Measurements from ENCODE around the gene AJAP1.

Gene AJAP1

GRCh38 chr1:4631321-4631720, 23.1 kb upstream of the AJAP1 start:
- DNase-seq = no peak

GRCh38 chr1:4633346-4633745, 21.1 kb upstream of the AJAP1 start:
- DNase-seq = no peak

DNA sequence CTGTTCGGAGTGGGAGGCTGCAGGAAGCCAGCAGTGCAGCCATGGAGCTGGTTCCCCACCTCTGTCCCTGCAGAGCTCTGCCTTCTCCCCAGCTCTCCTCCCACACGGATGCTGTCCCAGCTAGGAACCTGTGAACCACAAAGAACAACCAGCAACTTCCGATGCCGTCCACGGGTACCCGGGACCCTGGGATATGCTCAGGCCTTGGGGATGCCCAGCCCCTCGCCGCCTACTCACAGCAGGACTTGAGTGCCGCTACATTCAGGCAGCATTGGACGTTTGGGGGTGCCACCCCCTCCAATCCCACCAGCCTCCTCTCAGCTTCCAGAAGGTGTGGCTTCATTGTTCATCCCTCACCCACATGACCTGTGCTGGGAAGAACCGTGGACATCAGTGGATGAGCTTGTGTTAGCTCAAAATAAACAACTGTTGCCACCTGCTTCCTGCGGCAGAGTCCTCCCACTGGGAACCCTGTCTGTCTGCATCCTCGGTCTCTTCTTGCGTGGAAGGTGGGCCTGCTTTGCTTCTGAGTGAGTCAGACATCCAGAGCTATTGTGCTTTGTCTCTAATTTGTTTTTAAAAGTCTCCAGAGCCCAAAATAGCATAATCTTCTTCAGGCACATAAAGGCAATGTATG, 20.1 kb upstream of the AJAP1 start:
- DNase-seq = no peak

GRCh38 chr1:4634793-4635406, 19.5 kb upstream of the AJAP1 start:
- no peak for DNase-seq

- no peak for DNase-seq
Measured at GRCh38 chr1:4636186-4636585, 18.2 kb upstream of the AJAP1 start.

DNA sequence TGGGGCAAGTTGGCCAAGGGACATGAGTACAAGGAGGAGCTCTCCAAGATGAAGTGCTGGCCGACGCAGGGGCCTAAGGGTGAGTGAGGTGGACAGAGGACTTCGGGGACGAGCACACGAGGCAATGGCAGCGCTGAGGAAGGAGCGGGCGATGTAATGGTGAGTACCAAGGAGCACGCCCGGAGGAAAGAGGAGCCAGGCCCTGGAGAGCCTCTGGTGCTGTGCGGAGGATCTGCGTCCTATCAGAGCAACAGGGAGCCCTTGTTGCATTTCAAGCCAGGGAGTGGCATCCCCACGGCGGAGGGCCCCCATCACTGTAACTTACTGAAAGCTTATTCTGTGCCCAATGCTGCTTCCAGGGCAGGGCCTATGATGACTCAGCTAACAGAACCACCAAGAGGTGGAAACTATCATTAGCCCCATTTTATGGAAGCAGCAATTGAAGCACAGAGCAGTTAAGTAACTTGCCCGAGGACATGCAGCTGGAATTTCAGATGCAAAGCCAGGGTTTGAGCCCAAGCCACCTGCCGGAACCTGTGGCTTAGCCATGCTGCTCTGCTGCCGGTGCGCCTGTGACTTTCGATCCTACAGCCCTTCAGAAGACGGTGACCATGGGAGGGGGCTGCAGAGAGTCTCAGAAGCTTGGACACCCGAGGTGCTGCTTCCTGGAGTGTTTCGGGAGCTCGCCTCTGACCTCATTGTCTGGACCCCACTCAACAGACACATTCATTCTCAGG, 17.6 kb upstream of the AJAP1 start:
- DNase-seq = no peak

DNA sequence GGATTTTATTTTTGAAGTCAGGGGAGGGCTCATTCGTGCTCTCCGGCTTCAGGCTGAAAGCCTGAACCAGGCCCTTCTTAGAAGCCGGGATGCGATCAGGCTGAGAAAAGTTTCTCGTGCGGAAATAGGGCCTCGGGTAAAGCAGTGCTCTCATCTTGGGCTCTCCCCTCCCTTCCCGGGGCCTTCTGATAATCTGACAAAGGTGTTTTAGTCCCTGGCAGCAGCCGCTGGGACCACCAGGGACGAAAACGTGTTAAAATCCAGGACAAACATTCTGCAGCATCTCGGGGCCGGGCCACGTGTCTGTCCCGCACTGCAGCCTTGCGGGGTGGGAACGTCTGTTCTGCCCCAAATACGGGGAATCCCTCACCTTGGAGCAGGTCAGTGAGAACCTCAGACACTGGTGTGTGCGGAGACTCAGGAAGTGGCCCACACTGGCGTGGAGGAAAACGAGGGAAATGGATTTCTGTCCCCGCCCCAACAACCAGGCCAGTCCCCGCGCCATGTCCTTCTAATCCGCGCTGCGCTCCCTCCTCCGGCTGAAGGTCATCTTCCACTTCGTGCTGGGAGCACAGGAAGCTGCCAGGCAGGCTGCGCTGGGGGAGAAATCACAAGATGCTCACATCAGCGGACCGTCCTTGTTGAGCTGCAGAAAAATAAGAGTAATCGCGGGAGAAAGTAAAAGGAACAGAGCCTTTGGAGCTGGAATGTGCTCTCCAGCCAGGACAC, 16.6 kb upstream of the AJAP1 start:
- no peak for DNase-seq

DNA sequence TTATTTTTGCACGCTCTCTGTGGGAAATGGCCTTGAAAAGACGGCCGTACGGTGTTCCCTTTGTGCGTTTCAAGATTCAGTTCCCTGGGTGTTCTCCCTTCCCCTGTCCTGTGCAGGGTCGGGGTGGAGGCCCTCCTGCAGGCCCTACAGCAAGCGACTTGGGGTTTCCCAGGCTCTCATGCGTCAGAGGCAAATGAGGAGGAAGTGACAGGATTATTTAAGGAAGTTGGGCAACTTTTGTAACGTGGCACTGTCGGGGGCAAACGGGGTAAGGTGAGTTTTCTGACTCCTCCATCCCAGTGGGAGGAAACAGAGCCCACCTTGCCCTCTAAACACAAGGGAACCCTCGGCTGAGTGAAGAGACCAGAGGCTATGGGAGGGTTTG, 16.1 kb upstream of the AJAP1 start:
- DNase-seq = no peak

- no peak for DNase-seq
Measured at GRCh38 chr1:4640931-4641330, 13.5 kb upstream of the AJAP1 start.

DNA sequence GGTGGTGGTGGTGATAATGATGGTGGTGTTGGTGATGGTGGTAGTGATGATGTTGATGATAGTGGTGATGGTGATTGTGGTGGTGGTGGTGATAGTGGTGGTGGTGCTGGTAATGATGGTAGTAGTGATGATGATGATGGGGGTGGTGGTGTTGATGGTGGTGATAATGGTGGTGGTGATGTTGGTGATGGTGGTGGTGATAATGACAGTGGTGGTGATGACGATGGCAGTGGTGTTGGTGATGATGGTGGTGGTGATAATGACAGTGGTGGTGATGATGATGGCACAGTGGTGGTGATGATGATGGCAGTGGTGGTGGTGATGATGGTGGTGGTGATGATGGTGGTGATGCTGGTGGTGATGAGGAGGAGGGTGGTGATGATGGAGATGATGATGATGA, 7.0 kb upstream of the AJAP1 start:
- DNase-seq = no peak

- DNase-seq = no peak
Measured at GRCh38 chr1:4648657-4649056, 5.8 kb upstream of the AJAP1 start.

- peak; percentile 26 for DNase-seq
Measured at GRCh38 chr1:4650481-4650880, 3.9 kb upstream of the AJAP1 start.

DNA sequence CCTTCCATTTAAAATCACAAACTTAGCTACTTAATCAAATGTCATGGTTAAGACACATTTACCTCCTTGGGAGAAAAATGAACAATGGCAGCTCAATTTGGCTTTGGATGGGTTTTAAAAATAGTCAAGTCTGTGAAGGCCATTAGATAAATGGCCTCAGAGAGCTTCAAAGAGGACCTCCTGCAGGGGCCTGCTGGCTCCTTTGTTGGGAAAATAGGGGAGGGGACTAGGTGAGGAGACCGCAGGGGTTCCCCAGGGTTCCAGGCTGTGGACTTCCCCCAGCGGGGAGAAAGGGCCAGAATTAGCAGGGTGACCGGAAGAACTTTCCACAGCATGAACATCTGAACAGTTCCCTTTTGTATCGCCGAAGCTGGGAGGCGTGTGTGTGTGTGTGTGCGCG, 3.4 kb upstream of the AJAP1 start:
- DNase-seq = no peak

DNA sequence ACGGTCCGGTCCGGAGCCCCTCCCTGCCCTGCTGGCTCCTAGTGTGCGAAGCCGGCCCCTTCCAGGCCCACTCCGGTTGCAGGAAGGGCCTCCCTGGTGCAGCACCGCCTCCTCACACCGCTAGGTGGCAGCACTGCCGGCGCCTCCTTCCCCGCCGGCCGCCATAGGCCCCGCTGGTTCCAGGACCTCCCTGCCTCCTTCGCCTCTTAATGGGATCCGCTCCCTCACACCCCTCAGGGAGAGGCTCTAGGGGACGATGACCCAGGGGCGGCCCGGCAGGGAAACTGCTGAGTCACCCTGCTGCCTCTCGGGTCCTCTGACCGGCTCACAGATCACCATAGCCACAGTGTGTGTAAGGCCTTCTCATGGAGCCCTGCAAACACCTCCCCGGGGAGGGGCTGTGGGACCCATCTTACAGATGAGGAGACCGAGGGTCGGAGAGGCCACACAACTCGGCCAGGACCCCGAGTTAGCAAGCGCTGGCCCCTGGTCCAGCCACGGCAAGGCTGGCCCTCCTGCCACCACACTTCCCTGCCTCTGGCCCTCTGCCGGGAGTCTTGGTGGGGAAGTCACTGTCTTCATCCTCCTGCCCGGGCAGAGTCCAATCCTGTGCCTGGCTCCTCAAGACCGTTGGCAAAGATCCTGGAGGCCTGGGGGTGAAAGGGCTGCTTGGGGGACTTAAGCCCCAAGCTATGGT, 1.6 kb upstream of the AJAP1 start:
- peak; percentile 59 for DNase-seq

- no peak for DNase-seq
Measured at GRCh38 chr1:4653328-4653660, 1.1 kb upstream of the AJAP1 start.

DNA sequence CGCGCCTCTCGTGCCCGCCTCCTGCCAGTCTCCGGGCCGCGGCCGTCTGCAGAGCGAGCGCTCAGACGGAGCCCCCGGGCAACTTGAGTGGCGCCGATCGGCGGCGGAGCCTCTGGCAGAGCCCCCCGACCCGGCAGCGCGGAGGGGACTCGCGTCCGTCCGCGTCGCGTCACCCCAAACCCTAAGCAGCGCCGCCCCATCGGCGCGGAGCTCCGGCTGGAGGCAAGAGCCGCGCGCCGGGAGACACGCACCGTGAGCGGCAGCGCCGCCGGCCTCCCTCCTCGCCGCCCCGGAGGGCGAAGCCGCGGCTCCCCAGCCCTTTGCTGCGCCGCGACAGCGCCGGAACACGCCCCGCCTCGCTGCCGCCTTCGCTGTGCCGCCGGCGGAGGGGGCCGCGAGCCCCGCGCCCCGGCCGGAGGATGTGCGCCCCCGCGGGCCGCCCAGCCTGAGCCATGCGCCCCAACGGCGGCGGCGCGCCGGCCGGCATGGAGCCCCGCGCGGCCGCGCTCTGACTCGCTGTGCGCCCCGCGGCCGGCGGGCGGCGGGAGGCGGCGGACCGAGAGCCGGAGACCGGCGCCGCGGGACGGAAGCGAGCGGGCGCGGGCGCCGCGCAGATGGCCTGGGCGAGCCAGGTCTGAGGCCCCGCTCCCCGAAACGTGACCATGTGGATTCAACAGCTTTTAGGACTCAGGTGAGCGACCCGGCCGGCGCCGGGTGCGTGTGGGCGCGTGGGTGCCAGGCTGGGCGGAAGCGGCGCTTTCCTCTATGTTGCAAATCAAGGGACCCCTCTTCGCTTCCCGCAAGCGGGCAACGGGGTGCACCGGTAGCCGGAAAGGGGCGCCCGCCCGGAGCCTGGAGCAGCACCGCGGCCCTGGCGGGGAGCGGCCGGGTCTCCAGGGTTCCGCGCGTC, 610 bp downstream of the AJAP1 start:
- DNase-seq = peak; percentile 20

DNA sequence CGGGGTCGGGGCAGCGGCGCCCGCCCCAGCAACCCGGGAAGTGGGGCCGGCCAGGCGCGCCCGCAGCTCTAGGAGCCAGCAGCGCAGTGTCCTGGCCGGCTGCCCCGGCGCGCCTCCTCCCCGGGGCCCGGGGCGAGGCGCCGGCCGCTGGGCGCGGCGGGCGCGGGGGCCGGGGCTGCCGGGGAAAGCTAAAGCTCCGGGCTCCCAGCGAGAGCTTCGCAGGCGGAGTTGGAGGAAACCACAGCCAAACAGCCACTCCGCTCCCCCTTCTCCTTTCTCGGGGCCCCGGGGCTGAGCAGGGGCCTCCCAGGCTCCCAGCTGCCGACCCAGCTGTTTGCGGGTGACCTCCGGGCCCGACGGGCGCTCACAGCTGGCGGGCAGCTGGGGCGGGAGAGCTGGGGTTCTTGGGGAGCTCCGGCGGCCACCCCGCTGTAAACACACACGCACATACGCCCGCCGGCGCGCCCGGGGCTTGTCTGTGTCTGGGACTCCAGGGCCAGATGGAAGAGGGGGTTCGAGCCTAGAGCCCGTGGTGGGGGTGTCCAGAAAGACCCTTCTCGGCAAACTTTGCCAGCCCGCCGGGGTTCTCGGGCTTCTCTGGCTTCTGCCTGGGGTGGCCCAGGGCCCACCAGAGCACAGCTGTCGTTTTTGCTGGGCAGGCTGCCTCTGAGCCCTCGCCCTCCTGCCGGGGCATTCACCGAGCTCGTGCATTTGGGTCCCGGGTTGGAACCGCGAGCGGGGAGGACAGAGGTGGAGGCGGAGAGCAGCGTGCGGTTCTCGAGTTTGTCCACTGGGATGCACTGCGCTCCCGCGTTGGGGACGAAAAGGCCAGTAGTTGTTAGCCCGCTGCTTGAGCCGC, 1.5 kb downstream of the AJAP1 start:
- DNase-seq = peak; percentile 36

- DNase-seq = no peak
Measured at GRCh38 chr1:4656533-4657140, 2.2 kb downstream of the AJAP1 start.

GRCh38 chr1:4657244-4657789, 2.9 kb downstream of the AJAP1 start:
- no peak for DNase-seq

- no peak for DNase-seq
Measured at GRCh38 chr1:4657960-4658541, 3.6 kb downstream of the AJAP1 start.

All from 8988T (cell line).